Peyer's patch (tissue), 4 donors: ENCODE data around the gene NATD1.

Experiments used
- CTCF ChIP-seq, 6 experiments: fragments of 450-650 bp in 4 of 6; fragments of 200-600 bp in 2 of 6; sonication (generic) in 1 of 6; IDR thresholded peaks; one replicate each; pipeline ENCODE4 v1.5.1; 2017 to 2019; ENCODE audit warnings: antibody characterized with exemption in 6 of 6, mild to moderate bottlenecking in 3 of 6, moderate library complexity in 1 of 6
- POLR2A ChIP-seq, 2 donors: fragments of 450-650 bp; IDR thresholded peaks; one replicate each; pipeline ENCODE4 v1.5.1; 2017; ENCODE audit warnings: antibody characterized with exemption in 2 of 2, mild to moderate bottlenecking in 2 of 2, moderate library complexity in 2 of 2

DNA sequence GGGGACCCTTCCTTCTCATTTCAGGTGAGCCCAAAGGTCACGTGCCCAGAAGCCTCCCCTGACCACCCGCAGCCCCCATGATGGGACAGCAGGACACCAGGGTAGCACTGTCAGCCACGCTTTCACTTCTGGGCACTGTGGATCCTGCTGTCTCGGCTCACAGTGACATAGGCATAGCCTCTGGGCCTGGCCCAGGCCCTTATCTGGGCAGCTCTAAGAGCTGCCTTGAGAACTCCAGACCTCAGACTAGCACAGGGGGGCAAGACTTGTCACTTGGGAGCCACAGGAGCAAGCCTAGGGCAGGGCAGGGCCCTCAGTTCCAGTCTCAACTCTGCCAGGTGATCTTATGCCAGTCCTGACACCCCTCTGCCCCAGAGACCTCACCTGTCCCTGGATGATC, 4.7 kb downstream of the NATD1 start:
- TF ChIP-seq POLR2A (IDR thresholded peaks at IDR 0.05) = no peak
- TF ChIP-seq CTCF (IDR thresholded peaks at IDR 0.05) = no peak
